SK-N-SH (cell line): Measurements from ENCODE around the gene CCL27. TPM values are rescaled to one million over a fixed set of nuclear protein-coding genes. Genes with fewer than 3 reads are reported as not detected.
A peak's percentile ranks its signal among the peaks of the same experiment; 100 is the strongest.

ENCODE experiments used
- CTCF ChIA-PET: fragments of 300-600, 350-600 bp; formaldehyde crosslinking; extraction: SDS; loops from one replicate; lab custom pipeline; 2021; lab: Yijun Ruan, JAX
- POLR2A ChIA-PET: fragments of 350-600 bp; sonication (Branson Sonifier 250); formaldehyde crosslinking; extraction: SDS; loops from one replicate; lab custom pipeline; 2020; ENCODE audit warnings: antibody characterized with exemption, inconsistent platforms; lab: Yijun Ruan, JAX
- DNase-seq: peaks from one replicate; pipeline ENCODE4 v3.0.0; 2012
- H2AFZ ChIP-seq: fragments of 200-600 bp; sonication (generic); 2 replicates; pipeline ENCODE4 v1.8.1; 2016; ENCODE audit warnings: antibody characterized with exemption, mild to moderate bottlenecking, low read depth
- H3F3A ChIP-seq: fragments of 200-600 bp; sonication (generic); replicated peaks from 2 replicates; pipeline ENCODE3; 2016; ENCODE audit warnings: antibody characterized with exemption, mild to moderate bottlenecking; ENCODE audit not compliant: insufficient read depth
- H3K27ac ChIP-seq, 2 experiments: fragments of 200-500 bp in 1 of 2; fragments of 200-600 bp in 1 of 2; sonication (Bioruptor generic) in 1 of 2; sonication (generic), shearing (Covaris generic) in 1 of 2; 2 replicates each; pipeline versions ENCODE4 v1.5.1 to v1.6.1; 2014 to 2016; ENCODE audit warnings: low read depth in 2 of 2, inconsistent platforms in 1 of 2, low read length in 1 of 2, mild to moderate bottlenecking in 1 of 2, mixed read lengths in 1 of 2
- H3K27me3 ChIP-seq: fragments of 200-600 bp; sonication (generic), shearing (Covaris generic); 2 replicates; pipeline ENCODE4 v1.6.1; 2016; ENCODE audit warnings: mixed run types; ENCODE audit not compliant: insufficient read depth
- H3K36me3 ChIP-seq, 2 experiments: fragments of 200-500 bp in 1 of 2; fragments of 200-600 bp in 1 of 2; sonication (Bioruptor generic) in 1 of 2; sonication (generic) in 1 of 2; replicated peaks in 1 of 2; 2 replicates each; pipeline versions ENCODE3 to v1.5.1; 2014 to 2016; ENCODE audit warnings: low read length in 1 of 2, mild to moderate bottlenecking in 1 of 2; ENCODE audit not compliant: insufficient read depth in 2 of 2, control insufficient read depth in 1 of 2
- H3K4me1 ChIP-seq, 2 experiments: fragments of 200-500 bp in 1 of 2; fragments of 200-600 bp in 1 of 2; sonication (Bioruptor generic) in 1 of 2; sonication (generic), shearing (Covaris generic) in 1 of 2; 2 replicates each; pipeline versions ENCODE4 v1.5.1 to v1.6.1; 2014 to 2016; ENCODE audit warnings: low read depth in 1 of 2, low read length in 1 of 2, mixed run types in 1 of 2; ENCODE audit not compliant: insufficient read depth in 2 of 2, control insufficient read depth in 1 of 2
- H3K4me2 ChIP-seq: fragments of 200-600 bp; sonication (generic), shearing (Covaris generic); 2 replicates; pipeline ENCODE4 v1.6.1; 2017; ENCODE audit warnings: mixed run types
- H3K4me3 ChIP-seq, 2 experiments: fragments of 200-500 bp in 1 of 2; fragments of 200-600 bp in 1 of 2; sonication (Bioruptor generic) in 1 of 2; sonication (generic), shearing (Covaris generic) in 1 of 2; 2 replicates each; pipeline versions ENCODE4 v1.5.1 to v1.8.1; 2014 to 2016; ENCODE audit warnings: low read depth in 2 of 2, inconsistent platforms in 1 of 2, low read length in 1 of 2, mild to moderate bottlenecking in 1 of 2, mixed read lengths in 1 of 2, moderate library complexity in 1 of 2
- H3K79me2 ChIP-seq: fragments of 200-600 bp; sonication (generic); 2 replicates; pipeline ENCODE4 v1.8.1; 2017; ENCODE audit warnings: mild to moderate bottlenecking; ENCODE audit not compliant: insufficient read depth
- H3K9ac ChIP-seq: fragments of 200-600 bp; sonication (generic); 2 replicates; pipeline ENCODE4 v1.6.1; 2017; ENCODE audit warnings: mixed run types
- H3K9me2 ChIP-seq: fragments of 200-600 bp; sonication (generic); 2 replicates; pipeline ENCODE4 v1.6.1; 2017; ENCODE audit warnings: mixed run types
- H3K9me3 ChIP-seq: fragments of 200-600 bp; sonication (generic); 2 replicates; pipeline ENCODE4 v1.6.1; 2017; ENCODE audit warnings: mixed run types, mild to moderate bottlenecking, moderate library complexity
- H4K20me1 ChIP-seq: fragments of 200-600 bp; sonication (generic); 2 replicates; pipeline ENCODE4 v1.6.1; 2017; ENCODE audit warnings: mild to moderate bottlenecking, mixed run types; ENCODE audit not compliant: insufficient read depth
- CHD2 ChIP-seq: fragments of 150-350 bp; IDR thresholded peaks from 2 replicates; pipeline ENCODE4 v1.6.1; 2018; ENCODE audit warnings: low read length; ENCODE audit not compliant: partially characterized antibody
- EP300 ChIP-seq, 2 experiments: IDR thresholded peaks; 2 replicates each; pipeline versions ENCODE4 v1.4.0 to v1.6.1; 2012; ENCODE audit warnings: borderline replicate concordance in 1 of 2, low read depth in 1 of 2, low read length in 1 of 2
- FOSL2 ChIP-seq: IDR thresholded peaks from 2 replicates; pipeline ENCODE4 v1.4.0; 2012; ENCODE audit warnings: low read depth, mild to moderate bottlenecking, moderate library complexity, borderline replicate concordance
- FOXJ3 ChIP-seq: sonication (generic); formaldehyde crosslinking; IDR thresholded peaks from 2 replicates; pipeline ENCODE4 v1.5.1; 2020; ENCODE audit warnings: mild to moderate bottlenecking, missing genetic modification reagents
- FOXM1 ChIP-seq: IDR thresholded peaks from 2 replicates; pipeline ENCODE4 v1.4.0; 2012; ENCODE audit warnings: low read depth, mild to moderate bottlenecking
- GATA2 ChIP-seq: sonication (generic); formaldehyde crosslinking; IDR thresholded peaks from 2 replicates; pipeline ENCODE4 v1.5.0; 2020; ENCODE audit warnings: mild to moderate bottlenecking, missing genetic modification reagents
- JUND ChIP-seq: IDR thresholded peaks from 2 replicates; pipeline ENCODE4 v1.4.0; 2012
- MAX ChIP-seq: IDR thresholded peaks from 2 replicates; pipeline ENCODE4 v1.4.0; 2012; ENCODE audit warnings: low read depth
- MEF2A ChIP-seq: IDR thresholded peaks from 2 replicates; pipeline ENCODE4 v1.4.0; 2012; ENCODE audit warnings: low read depth, borderline replicate concordance
- MXI1 ChIP-seq: IDR thresholded peaks from 2 replicates; pipeline ENCODE4 v1.6.1; 2012; ENCODE audit warnings: mild to moderate bottlenecking, low read depth, low read length, improper control_type of control experiment
- NFIC ChIP-seq: IDR thresholded peaks from 2 replicates; pipeline ENCODE4 v1.4.0; 2012; ENCODE audit warnings: borderline replicate concordance
- NRF1 ChIP-seq: IDR thresholded peaks from 2 replicates; pipeline ENCODE4 v1.6.1; 2012; ENCODE audit warnings: low read depth, mild to moderate bottlenecking, low read length
- POLR2AphosphoS5 ChIP-seq: IDR thresholded peaks from 2 replicates; pipeline ENCODE4 v1.6.1; 2012; ENCODE audit warnings: low read depth, low read length
- RAD21 ChIP-seq: IDR thresholded peaks from 2 replicates; pipeline ENCODE4 v1.6.1; 2012; ENCODE audit warnings: mild to moderate bottlenecking, low read length
- RCOR1 ChIP-seq: fragments of 150-350 bp; IDR thresholded peaks from 2 replicates; pipeline ENCODE4 v1.6.1; 2017; ENCODE audit warnings: antibody characterized with exemption, low read length
- REST ChIP-seq: IDR thresholded peaks from 2 replicates; pipeline ENCODE4 v1.6.1; 2012; ENCODE audit warnings: mild to moderate bottlenecking, low read depth, low read length, moderate library complexity
- RFX5 ChIP-seq: IDR thresholded peaks from 2 replicates; pipeline ENCODE4 v1.6.1; 2012; ENCODE audit warnings: mild to moderate bottlenecking, improper control_type of control experiment, low read length
- RXRA ChIP-seq: IDR thresholded peaks from 2 replicates; pipeline ENCODE4 v1.4.0; 2012; ENCODE audit warnings: low read depth, mild to moderate bottlenecking, borderline replicate concordance
- SIN3A ChIP-seq: IDR thresholded peaks from 2 replicates; pipeline ENCODE4 v1.6.1; 2012; ENCODE audit warnings: low read depth, mild to moderate bottlenecking, low read length, moderate library complexity, borderline replicate concordance
- SMC3 ChIP-seq: IDR thresholded peaks from 2 replicates; pipeline ENCODE4 v1.6.1; 2012; ENCODE audit warnings: low read depth, low read length, improper control_type of control experiment
- TCF12 ChIP-seq: IDR thresholded peaks from 2 replicates; pipeline ENCODE4 v1.4.0; 2012
- TEAD4 ChIP-seq: IDR thresholded peaks from 2 replicates; pipeline ENCODE4 v1.4.0; 2012; ENCODE audit warnings: mild to moderate bottlenecking, borderline replicate concordance; ENCODE audit not compliant: insufficient read depth
- USF2 ChIP-seq: fragments of 150-350 bp; IDR thresholded peaks from 2 replicates; pipeline ENCODE4 v1.6.1; 2017; ENCODE audit warnings: antibody characterized with exemption, low read length, low read depth, borderline replicate concordance
- WGBS: methylation state at CpG from one replicate; pipeline ENCODE4 v1.1.6; 2017; ENCODE audit warnings: low lambda C conversion rate; 5-methylcytosine and 5-hydroxymethylcytosine counted together
- polyA plus RNA-seq, 3 experiments: library from polyadenylated mRNA; depleted of rRNA; stranded (reverse); fragments of >200 nt; gene quantifications; 2 replicates each; pipeline ENCODE4 v1.2.3, GENCODE V29; 2012
- TF ChIP-seq, protein P1 (sequence below): IDR thresholded peaks from 2 replicates; pipeline ENCODE4 v1.4.0; 2012; ENCODE audit warnings: low read depth, borderline replicate concordance
- TF ChIP-seq, protein P2 (sequence below): IDR thresholded peaks from 2 replicates; pipeline ENCODE4; 2012

The CCL27 gene
- polyA plus RNA-seq, 1 of the 3 experiments (the other 2 are of a cell fraction) = not detected

GRCh38 chr9:34646211-34647083, 16.0 kb downstream of the CCL27 start, which contains the start of gene GALT:
TSS of gene GALT (plus strand) at chr9:34646675. CDS start at chr9:34646705, 30 bp downstream.
- ChIA-PET CTCF (interaction anchor here (0.7 to 14.1 kb wide), 18 partner anchors 9 to 242 kb away, joined by 3 to 152 read pairs (median 5); partner anchors contain the start of genes ARID3C, CCL27 and SIGMAR1), POLR2A (interaction anchor here (0.6 to 1.9 kb wide), 6 partner anchors 9 to 346 kb away, joined by 3 to 22 read pairs (median 3); partner anchors contain the start of gene SIGMAR1)
- H3K9ac ChIP-seq = peak within 1 kb of the TSS; percentile 82
- no peaks in the 10 kb centered on the region for H3K27me3 ChIP-seq
- H3K9me2 ChIP-seq = no peaks in the 10 kb centered on the region
- H3K27ac ChIP-seq = peak within 1 kb of the TSS; percentile 66 to 95
- peak within 1 kb of the TSS; percentile 96 for H3K4me2 ChIP-seq
- peaks cover 9% of the 10 kb centered on the region for H3F3A ChIP-seq
- WGBS = 14% methylated on average over 17 of the region's 43 CpGs
- H4K20me1 ChIP-seq = no peaks in the 10 kb centered on the region
- peak within 1 kb of the TSS; percentile 77 to 84 for H3K4me3 ChIP-seq
- H3K4me1 ChIP-seq = peaks cover 3 to 47% of the 10 kb centered on the region in 2 experiments; a peak in 2 of 4 replicates
- H3K9me3 ChIP-seq = no peaks in the 10 kb centered on the region
- peak; percentile 97 for DNase-seq
- H3K79me2 ChIP-seq = peaks cover 14% of the 10 kb centered on the region; the same call in 1 of the 2 replicates
- H3K36me3 ChIP-seq = peaks cover 13 to 19% of the 10 kb centered on the region in 2 experiments
- peak within 1 kb of the TSS; percentile 96 for H2AFZ ChIP-seq
- TF ChIP-seq RCOR1 (0 out of 2 replicates have a peak, but pooled peaks have one; percentile 24), FOSL2 (no peak), SIN3A (no peak), MEF2A (no peak), GATA2 (CRISPR knock-in tag) (no peak), MXI1 (peak; percentile 35; the same call in 1 of the 2 replicates), FOXM1 (no peak), TEAD4 (no peak), MAX (peak; percentile 71; the same call in 1 of the 2 replicates), NFIC (peak; percentile 74), REST (no peak), NRF1 (no peak), JUND (no peak), TCF12 (peak; percentile 38; the same call in 1 of the 2 replicates), EP300 (IDR thresholded peaks at IDR 0.05; ENCODE audit: borderline replicate concordance in 1 of 2, low read depth in 1 of 2, low read length in 1 of 2) (no peak; a peak in 1 of 4 replicates), POLR2AphosphoS5 (peak; percentile 71; the same call in 1 of the 2 replicates), FOXJ3 (CRISPR knock-in tag) (no peak), RFX5 (no peak), RXRA (no peak), CHD2 (no peak), RAD21 (peak; percentile 42), SMC3 (peak; percentile 5; the same call in 1 of the 2 replicates), USF2 (peak; percentile 90)
- TF ChIP-seq, protein P1, sequence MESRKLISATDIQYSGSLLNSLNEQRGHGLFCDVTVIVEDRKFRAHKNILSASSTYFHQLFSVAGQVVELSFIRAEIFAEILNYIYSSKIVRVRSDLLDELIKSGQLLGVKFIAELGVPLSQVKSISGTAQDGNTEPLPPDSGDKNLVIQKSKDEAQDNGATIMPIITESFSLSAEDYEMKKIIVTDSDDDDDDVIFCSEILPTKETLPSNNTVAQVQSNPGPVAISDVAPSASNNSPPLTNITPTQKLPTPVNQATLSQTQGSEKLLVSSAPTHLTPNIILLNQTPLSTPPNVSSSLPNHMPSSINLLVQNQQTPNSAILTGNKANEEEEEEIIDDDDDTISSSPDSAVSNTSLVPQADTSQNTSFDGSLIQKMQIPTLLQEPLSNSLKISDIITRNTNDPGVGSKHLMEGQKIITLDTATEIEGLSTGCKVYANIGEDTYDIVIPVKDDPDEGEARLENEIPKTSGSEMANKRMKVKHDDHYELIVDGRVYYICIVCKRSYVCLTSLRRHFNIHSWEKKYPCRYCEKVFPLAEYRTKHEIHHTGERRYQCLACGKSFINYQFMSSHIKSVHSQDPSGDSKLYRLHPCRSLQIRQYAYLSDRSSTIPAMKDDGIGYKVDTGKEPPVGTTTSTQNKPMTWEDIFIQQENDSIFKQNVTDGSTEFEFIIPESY = no peak
- TF ChIP-seq, protein P2, sequence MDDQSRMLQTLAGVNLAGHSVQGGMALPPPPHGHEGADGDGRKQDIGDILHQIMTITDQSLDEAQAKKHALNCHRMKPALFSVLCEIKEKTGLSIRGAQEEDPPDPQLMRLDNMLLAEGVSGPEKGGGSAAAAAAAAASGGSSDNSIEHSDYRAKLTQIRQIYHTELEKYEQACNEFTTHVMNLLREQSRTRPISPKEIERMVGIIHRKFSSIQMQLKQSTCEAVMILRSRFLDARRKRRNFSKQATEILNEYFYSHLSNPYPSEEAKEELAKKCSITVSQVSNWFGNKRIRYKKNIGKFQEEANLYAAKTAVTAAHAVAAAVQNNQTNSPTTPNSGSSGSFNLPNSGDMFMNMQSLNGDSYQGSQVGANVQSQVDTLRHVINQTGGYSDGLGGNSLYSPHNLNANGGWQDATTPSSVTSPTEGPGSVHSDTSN = peak; percentile 60
